H9 (cell line): Measurements from ENCODE around the gene RMND5B. TPM values are rescaled to one million over a fixed set of nuclear protein-coding genes. Genes with fewer than 3 reads are reported as not detected.

Source experiments
- DNase-seq: peaks from one replicate; pipeline ENCODE4 v3.0.0-alpha.2; 2017
- H2AFZ ChIP-seq: one replicate; pipeline ENCODE4 v1.6.1; 2013; ENCODE audit warnings: mild to moderate bottlenecking, low read length, control low read depth, moderate library complexity
- H2AK5ac ChIP-seq: 2 replicates; pipeline ENCODE4 v1.6.1; 2013; ENCODE audit warnings: low read length, control low read depth, mixed read lengths; ENCODE audit not compliant: insufficient read length
- H2BK120ac ChIP-seq: one replicate; pipeline ENCODE4 v1.6.1; 2013; ENCODE audit warnings: low read depth, mild to moderate bottlenecking, low read length, control low read depth, inconsistent platforms; ENCODE audit not compliant: poor library complexity, severe bottlenecking
- H2BK12ac ChIP-seq: 2 replicates; pipeline ENCODE4 v1.6.1; 2013; ENCODE audit warnings: low read length, control low read depth, mixed read lengths, low read depth; ENCODE audit not compliant: insufficient read length
- H2BK15ac ChIP-seq: 2 replicates; pipeline ENCODE4 v1.6.1; 2013; ENCODE audit warnings: low read depth, low read length, control low read depth
- H2BK20ac ChIP-seq: one replicate; pipeline ENCODE4 v1.6.1; 2013; ENCODE audit warnings: low read depth, mild to moderate bottlenecking, low read length, control low read depth, inconsistent platforms; ENCODE audit not compliant: poor library complexity, severe bottlenecking
- H2BK5ac ChIP-seq: 2 replicates; pipeline ENCODE4 v1.6.1; 2013; ENCODE audit warnings: low read length, control low read depth, mixed read lengths; ENCODE audit not compliant: insufficient read length
- H3K14ac ChIP-seq: 2 replicates; pipeline ENCODE4 v1.6.1; 2013; ENCODE audit warnings: low read length, control low read depth; ENCODE audit not compliant: insufficient read depth
- H3K18ac ChIP-seq: 2 replicates; pipeline ENCODE4 v1.6.1; 2013; ENCODE audit warnings: low read depth, mild to moderate bottlenecking, mixed read lengths, low read length, control low read depth; ENCODE audit not compliant: insufficient read length
- H3K23ac ChIP-seq: 2 replicates; pipeline ENCODE4 v1.6.1; 2013; ENCODE audit warnings: low read length, control low read depth, mixed read lengths, low read depth; ENCODE audit not compliant: insufficient read length
- H3K23me2 ChIP-seq: 2 replicates; pipeline ENCODE4 v1.6.1; 2013; ENCODE audit warnings: low read depth, mild to moderate bottlenecking, mixed read lengths, low read length, control low read depth; ENCODE audit not compliant: insufficient read length, poor library complexity, severe bottlenecking
- H3K27ac ChIP-seq: 2 replicates; pipeline ENCODE4 v1.5.1; 2013; ENCODE audit warnings: low read length, control low read depth, mixed read lengths, low read depth; ENCODE audit not compliant: insufficient read length
- H3K27me3 ChIP-seq: 2 replicates; pipeline ENCODE4 v1.6.1; 2013; ENCODE audit warnings: low read length, control low read depth, inconsistent platforms; ENCODE audit not compliant: insufficient read depth
- H3K4ac ChIP-seq: 2 replicates; pipeline ENCODE4 v1.6.1; 2013; ENCODE audit warnings: low read depth, mild to moderate bottlenecking, control low read depth, inconsistent platforms, low read length, moderate library complexity
- H3K4me1 ChIP-seq: 2 replicates; pipeline ENCODE4 v1.6.1; 2013; ENCODE audit warnings: low read length, control low read depth, inconsistent platforms; ENCODE audit not compliant: insufficient read depth
- H3K4me2 ChIP-seq: 2 replicates; pipeline ENCODE4 v1.6.1; 2013; ENCODE audit warnings: low read length, control low read depth, mixed read lengths; ENCODE audit not compliant: insufficient read length, insufficient read depth
- H3K56ac ChIP-seq: 2 replicates; pipeline ENCODE4 v1.6.1; 2013; ENCODE audit warnings: low read depth, mild to moderate bottlenecking, mixed read lengths, low read length, control low read depth; ENCODE audit not compliant: insufficient read length
- H3K79me1 ChIP-seq: 2 replicates; pipeline ENCODE4 v1.6.1; 2013; ENCODE audit warnings: low read depth, mild to moderate bottlenecking, moderate library complexity, low read length, control low read depth, inconsistent platforms; ENCODE audit not compliant: insufficient read depth, poor library complexity, severe bottlenecking
- H3K79me2 ChIP-seq: 2 replicates; pipeline ENCODE4 v1.6.1; 2013; ENCODE audit warnings: low read length, control low read depth, inconsistent platforms; ENCODE audit not compliant: insufficient read depth
- H3K9ac ChIP-seq: 2 replicates; pipeline ENCODE4 v1.6.1; 2013; ENCODE audit warnings: low read length, control low read depth, mixed read lengths; ENCODE audit not compliant: insufficient read length; ENCODE audit errors: extremely low read depth
- H3K9me3 ChIP-seq: one replicate; pipeline ENCODE4 v1.6.1; 2013; ENCODE audit warnings: low read depth, low read length, inconsistent platforms; ENCODE audit not compliant: control insufficient read depth
- H3T11ph ChIP-seq: one replicate; pipeline ENCODE4 v1.6.1; 2013; ENCODE audit warnings: mild to moderate bottlenecking, low read length, control low read depth, inconsistent platforms
- H4K20me1 ChIP-seq: one replicate; pipeline ENCODE4 v1.6.1; 2013; ENCODE audit not compliant: control insufficient read depth, insufficient read length, insufficient read depth
- H4K5ac ChIP-seq: 2 replicates; pipeline ENCODE4 v1.6.1; 2013; ENCODE audit warnings: low read depth, mild to moderate bottlenecking, mixed read lengths, low read length, control low read depth; ENCODE audit not compliant: insufficient read length
- H4K8ac ChIP-seq: replicated peaks from 2 replicates; pipeline ENCODE4 v1.6.1; 2013; ENCODE audit warnings: low read length, control low read depth, mixed read lengths, low read depth; ENCODE audit not compliant: insufficient read length
- H4K91ac ChIP-seq: 2 replicates; pipeline ENCODE4 v1.6.1; 2013; ENCODE audit warnings: low read depth, mild to moderate bottlenecking, moderate library complexity, mixed read lengths, low read length, control low read depth; ENCODE audit not compliant: insufficient read length
- H3K27ac Mint-ChIP-seq, 3 experiments: 2 replicates in 2 of 3; 3 replicates in 1 of 3; pipeline ENCODE4 v1.8.0; 2020 to 2021; ENCODE audit warnings: mixed read lengths in 3 of 3, mild to moderate bottlenecking in 1 of 3, moderate library complexity in 1 of 3
- H3K27me3 Mint-ChIP-seq: 2 replicates; pipeline ENCODE4 v1.8.0; 2021; ENCODE audit warnings: low read depth, mild to moderate bottlenecking, moderate library complexity, mixed read lengths
- H3K36me3 Mint-ChIP-seq, 3 experiments: 2 replicates in 2 of 3; 3 replicates in 1 of 3; pipeline ENCODE4 v1.8.0; 2020 to 2021; ENCODE audit warnings: low read depth in 3 of 3, mixed read lengths in 3 of 3; ENCODE audit not compliant: insufficient read depth in 1 of 3
- H3K4me1 Mint-ChIP-seq, 2 experiments: 2 replicates each; pipeline ENCODE4 v1.8.0; 2020; ENCODE audit warnings: mixed read lengths in 2 of 2
- H3K4me3 Mint-ChIP-seq, 2 experiments: 2 replicates in 1 of 2; 3 replicates in 1 of 2; pipeline ENCODE4 v1.8.0; 2020 to 2021; ENCODE audit warnings: mild to moderate bottlenecking in 2 of 2, mixed read lengths in 2 of 2, moderate library complexity in 1 of 2
- H3K9me3 Mint-ChIP-seq, 2 experiments: 2 replicates in 1 of 2; 3 replicates in 1 of 2; pipeline ENCODE4 v1.8.0; 2020; ENCODE audit warnings: mild to moderate bottlenecking in 2 of 2, mixed read lengths in 2 of 2, moderate library complexity in 1 of 2
- WGBS: extraction: QIAGEN DNeasy Blood & Tissue Kit; methylation state at CpG from one replicate; pipeline ENCODE4 v1.1.7; 2013; ENCODE audit warnings: missing lambda C conversion rate, low lambda C conversion rate, mixed read lengths; ENCODE audit not compliant: insufficient read length; ENCODE audit errors: extremely low coverage; 5-methylcytosine and 5-hydroxymethylcytosine counted together
- total RNA-seq: library from RNA; stranded (reverse); gene quantifications from 2 replicates; pipeline ENCODE4 v1.2.1, GENCODE V29; 2021
- TF ChIP-seq, protein P1 (sequence below): fragments of 200-600 bp; sonication (generic); conservative IDR thresholded peaks from 3 replicates; pipeline ENCODE4 v1.8.0; 2021; ENCODE audit warnings: antibody characterized with exemption, mild to moderate bottlenecking

The RMND5B gene
- total RNA-seq, 1 experiment from 2014 or later: 86.4 TPM

DNA sequence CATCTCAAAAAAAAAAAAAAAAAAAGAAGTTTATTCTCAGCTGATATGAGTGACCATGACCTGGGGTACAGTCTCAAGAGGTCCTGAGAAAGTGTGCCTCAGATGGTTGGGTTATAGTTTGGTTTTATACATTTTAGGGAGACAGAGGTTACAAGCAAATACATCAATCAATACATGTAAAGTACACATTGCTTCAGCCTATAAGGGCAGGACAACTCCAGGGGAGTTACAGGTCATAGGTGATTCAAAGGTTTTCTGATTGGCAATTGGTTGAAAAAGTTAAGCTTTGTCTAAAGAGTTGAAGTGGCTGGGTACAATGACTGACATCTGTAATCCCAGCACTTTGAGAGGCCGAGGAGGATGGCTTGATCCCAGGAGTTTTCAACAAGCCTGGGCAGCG lies 58.6 kb downstream of the RMND5B start:
- H2AFZ ChIP-seq: no peak overlapping the region
- no peaks in the 10 kb centered on the region for H3K79me1 ChIP-seq
- H3K4me1 ChIP-seq: no peaks in the 10 kb centered on the region
- H3T11ph ChIP-seq: no peak overlapping the region
- no peak overlapping the region for H2BK120ac ChIP-seq
- H3K23me2 ChIP-seq: no peaks in the 10 kb centered on the region
- DNase-seq: no peak
- H4K20me1 ChIP-seq: no peaks in the 10 kb centered on the region
- H3K4ac ChIP-seq: no peak overlapping the region
- Mint-ChIP-seq H3K36me3 (peaks cover 6 to 20% (median 7%) of the 10 kb centered on the region in 3 experiments), H3K4me1 (peaks cover 7 to 9% of the 10 kb centered on the region in 2 experiments), H3K27ac (no peak overlapping the region), H3K4me3 (no peak overlapping the region), H3K9me3 (peaks cover 21 to 24% of the 10 kb centered on the region in 2 experiments), H3K27me3 (peaks cover 6% of the 10 kb centered on the region)
- H3K9me3 ChIP-seq: no peaks in the 10 kb centered on the region
- no peaks in the 10 kb centered on the region for H3K27me3 ChIP-seq
- H2BK20ac ChIP-seq: no peak overlapping the region
- no peak overlapping the region for H3K23ac ChIP-seq
- no peak overlapping the region for H3K4me2 ChIP-seq
- no peak overlapping the region for H2BK12ac ChIP-seq
- H3K56ac ChIP-seq: no peak overlapping the region
- no peak overlapping the region for H4K5ac ChIP-seq
- no peak overlapping the region for H4K8ac ChIP-seq
- no peaks in the 10 kb centered on the region for H3K79me2 ChIP-seq
- no peak overlapping the region for H3K18ac ChIP-seq
- H3K27ac ChIP-seq: no peak overlapping the region
- TF ChIP-seq, protein P1, sequence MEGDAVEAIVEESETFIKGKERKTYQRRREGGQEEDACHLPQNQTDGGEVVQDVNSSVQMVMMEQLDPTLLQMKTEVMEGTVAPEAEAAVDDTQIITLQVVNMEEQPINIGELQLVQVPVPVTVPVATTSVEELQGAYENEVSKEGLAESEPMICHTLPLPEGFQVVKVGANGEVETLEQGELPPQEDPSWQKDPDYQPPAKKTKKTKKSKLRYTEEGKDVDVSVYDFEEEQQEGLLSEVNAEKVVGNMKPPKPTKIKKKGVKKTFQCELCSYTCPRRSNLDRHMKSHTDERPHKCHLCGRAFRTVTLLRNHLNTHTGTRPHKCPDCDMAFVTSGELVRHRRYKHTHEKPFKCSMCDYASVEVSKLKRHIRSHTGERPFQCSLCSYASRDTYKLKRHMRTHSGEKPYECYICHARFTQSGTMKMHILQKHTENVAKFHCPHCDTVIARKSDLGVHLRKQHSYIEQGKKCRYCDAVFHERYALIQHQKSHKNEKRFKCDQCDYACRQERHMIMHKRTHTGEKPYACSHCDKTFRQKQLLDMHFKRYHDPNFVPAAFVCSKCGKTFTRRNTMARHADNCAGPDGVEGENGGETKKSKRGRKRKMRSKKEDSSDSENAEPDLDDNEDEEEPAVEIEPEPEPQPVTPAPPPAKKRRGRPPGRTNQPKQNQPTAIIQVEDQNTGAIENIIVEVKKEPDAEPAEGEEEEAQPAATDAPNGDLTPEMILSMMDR: no peak
- H2AK5ac ChIP-seq: no peak overlapping the region
- H3K9ac ChIP-seq: no peak overlapping the region
- no CpG with 5 or more reads among the region's 2 CpGs for WGBS
- H4K91ac ChIP-seq: no peak overlapping the region
- no peak overlapping the region for H3K14ac ChIP-seq
- H2BK15ac ChIP-seq: no peak overlapping the region
- H2BK5ac ChIP-seq: no peak overlapping the region
